PC-3 (cell line): ENCODE results near the gene PTDSS2.

ENCODE experiments used
- EZH2 ChIP-seq: fragments of 300-600 bp; sonication (generic); IDR thresholded peaks from one replicate; pipeline ENCODE4 v1.6.1; 2017; ENCODE audit warnings: antibody characterized with exemption, mild to moderate bottlenecking, low read length; ENCODE audit not compliant: unreplicated experiment
- EZH2phosphoT487 ChIP-seq: fragments of 300-600 bp; sonication (generic); IDR thresholded peaks from 2 replicates; pipeline ENCODE4 v1.6.1; 2018; ENCODE audit warnings: mild to moderate bottlenecking, antibody characterized with exemption, low read length, borderline replicate concordance
- TF ChIP-seq, protein P1 (sequence below): fragments of 300-600 bp; sonication (generic); conservative IDR thresholded peaks from 2 replicates; pipeline ENCODE4 v1.5.1; 2017; ENCODE audit warnings: antibody characterized with exemption, low read depth, mild to moderate bottlenecking, low read length

GRCh38 chr11:439315-440064, 10.6 kb upstream of the PTDSS2 start:
- TF ChIP-seq, protein P1, sequence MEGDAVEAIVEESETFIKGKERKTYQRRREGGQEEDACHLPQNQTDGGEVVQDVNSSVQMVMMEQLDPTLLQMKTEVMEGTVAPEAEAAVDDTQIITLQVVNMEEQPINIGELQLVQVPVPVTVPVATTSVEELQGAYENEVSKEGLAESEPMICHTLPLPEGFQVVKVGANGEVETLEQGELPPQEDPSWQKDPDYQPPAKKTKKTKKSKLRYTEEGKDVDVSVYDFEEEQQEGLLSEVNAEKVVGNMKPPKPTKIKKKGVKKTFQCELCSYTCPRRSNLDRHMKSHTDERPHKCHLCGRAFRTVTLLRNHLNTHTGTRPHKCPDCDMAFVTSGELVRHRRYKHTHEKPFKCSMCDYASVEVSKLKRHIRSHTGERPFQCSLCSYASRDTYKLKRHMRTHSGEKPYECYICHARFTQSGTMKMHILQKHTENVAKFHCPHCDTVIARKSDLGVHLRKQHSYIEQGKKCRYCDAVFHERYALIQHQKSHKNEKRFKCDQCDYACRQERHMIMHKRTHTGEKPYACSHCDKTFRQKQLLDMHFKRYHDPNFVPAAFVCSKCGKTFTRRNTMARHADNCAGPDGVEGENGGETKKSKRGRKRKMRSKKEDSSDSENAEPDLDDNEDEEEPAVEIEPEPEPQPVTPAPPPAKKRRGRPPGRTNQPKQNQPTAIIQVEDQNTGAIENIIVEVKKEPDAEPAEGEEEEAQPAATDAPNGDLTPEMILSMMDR: no peak
- no peak for TF ChIP-seq EZH2
- no peak for TF ChIP-seq EZH2phosphoT487
